ENCODE results near the gene HMOX1.

DNA sequence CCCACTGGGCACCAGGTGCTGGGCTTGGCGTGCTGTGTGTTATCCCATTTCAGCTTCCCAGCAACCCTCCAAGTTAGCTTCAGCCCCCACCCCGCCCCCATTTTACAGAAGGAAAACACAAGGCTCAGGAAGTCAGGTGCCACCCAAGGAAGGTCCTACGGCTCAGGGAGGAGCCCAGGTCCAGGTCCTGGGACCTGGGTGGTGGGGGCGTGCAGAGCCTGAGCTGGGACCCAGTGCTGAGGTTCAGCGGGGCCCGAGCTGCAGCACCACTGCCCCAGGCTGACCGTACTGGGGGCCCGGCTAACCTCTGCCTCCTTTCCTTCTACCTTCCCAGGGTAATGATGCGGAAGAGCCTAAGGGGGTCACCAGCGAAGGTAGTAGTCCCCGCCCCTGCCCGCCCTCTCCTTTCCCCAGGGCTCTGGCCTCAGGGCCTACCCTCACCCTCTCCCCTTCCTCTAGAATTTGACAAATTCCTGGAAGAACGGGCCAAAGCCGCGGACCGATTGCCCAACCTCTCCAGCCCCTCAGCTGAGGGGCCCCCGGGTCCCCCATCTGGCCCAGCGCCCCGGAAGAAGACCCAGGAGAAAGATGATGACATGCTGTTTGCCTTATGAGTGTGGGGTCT lies 34.2 kb upstream of the HMOX1 start:
- TF ChIP-seq, protein P1, sequence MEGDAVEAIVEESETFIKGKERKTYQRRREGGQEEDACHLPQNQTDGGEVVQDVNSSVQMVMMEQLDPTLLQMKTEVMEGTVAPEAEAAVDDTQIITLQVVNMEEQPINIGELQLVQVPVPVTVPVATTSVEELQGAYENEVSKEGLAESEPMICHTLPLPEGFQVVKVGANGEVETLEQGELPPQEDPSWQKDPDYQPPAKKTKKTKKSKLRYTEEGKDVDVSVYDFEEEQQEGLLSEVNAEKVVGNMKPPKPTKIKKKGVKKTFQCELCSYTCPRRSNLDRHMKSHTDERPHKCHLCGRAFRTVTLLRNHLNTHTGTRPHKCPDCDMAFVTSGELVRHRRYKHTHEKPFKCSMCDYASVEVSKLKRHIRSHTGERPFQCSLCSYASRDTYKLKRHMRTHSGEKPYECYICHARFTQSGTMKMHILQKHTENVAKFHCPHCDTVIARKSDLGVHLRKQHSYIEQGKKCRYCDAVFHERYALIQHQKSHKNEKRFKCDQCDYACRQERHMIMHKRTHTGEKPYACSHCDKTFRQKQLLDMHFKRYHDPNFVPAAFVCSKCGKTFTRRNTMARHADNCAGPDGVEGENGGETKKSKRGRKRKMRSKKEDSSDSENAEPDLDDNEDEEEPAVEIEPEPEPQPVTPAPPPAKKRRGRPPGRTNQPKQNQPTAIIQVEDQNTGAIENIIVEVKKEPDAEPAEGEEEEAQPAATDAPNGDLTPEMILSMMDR (IDR thresholded peaks at IDR 0.05), result no peak
- no peak for TF ChIP-seq POLR2A (IDR thresholded peaks at IDR 0.05)

Data from uterus (tissue), 2 donors.